Activated T-helper 1 cell treated with anti-CD3 and anti-CD28 coated beads, Interleukin-12 subunit alpha, Interleukin-12 subunit beta, Interleukin-2, Interleukin-4 antibody, amounts not matched to agents 30 ng/mL and 10 ng/mL and 1 ng/mL, durations not matched to agents 14 hours and 24 hours and 36 hours (primary cell): ENCODE data around the gene TDRD15. TPM values are rescaled to one million over a fixed set of nuclear protein-coding genes. Genes with fewer than 3 reads are reported as not detected.

Experiments used
- DNase-seq: peaks from one replicate; pipeline ENCODE4 v3.0.0; 2021; ENCODE audit warnings: low spot score
- H3K27ac Mint-ChIP-seq: one replicate; pipeline ENCODE4 v1.8.0; 2021; ENCODE audit warnings: mild to moderate bottlenecking, mixed read lengths
- H3K27me3 Mint-ChIP-seq: one replicate; pipeline ENCODE4 v1.8.0; 2022; ENCODE audit warnings: mild to moderate bottlenecking, moderate library complexity, mixed read lengths; ENCODE audit not compliant: insufficient read depth
- H3K36me3 Mint-ChIP-seq: one replicate; pipeline ENCODE4 v1.8.0; 2021; ENCODE audit warnings: low read depth, mixed read lengths
- H3K4me1 Mint-ChIP-seq: one replicate; pipeline ENCODE4 v1.8.0; 2021; ENCODE audit warnings: low read depth, mixed read lengths
- H3K4me3 Mint-ChIP-seq: one replicate; pipeline ENCODE4 v1.8.0; 2021; ENCODE audit warnings: mild to moderate bottlenecking, moderate library complexity, mixed read lengths
- H3K9me3 Mint-ChIP-seq: one replicate; pipeline ENCODE4 v1.8.0; 2021; ENCODE audit warnings: mixed read lengths
- intact Hi-C: fragments of 100-400 bp; cut with micrococcal nuclease; formaldehyde crosslinking; loops from one replicate; pipeline ENCODE4 v1.15.1; 2024
- total RNA-seq: library from RNA; stranded (reverse); gene quantifications from 2 replicates; pipeline ENCODE4 v1.2.3, GENCODE V29; 2022

The TDRD15 gene
- total RNA-seq, 1 donor from 2014 or later = not detected

- DNase-seq = no peak
- no peaks in the 10 kb centered on the region for H3K4me1 Mint-ChIP-seq
- intact Hi-C loops = no loop called here
- no peak overlapping the region for H3K4me3 Mint-ChIP-seq
- H3K9me3 Mint-ChIP-seq = no peaks in the 10 kb centered on the region
- no peaks in the 10 kb centered on the region for H3K36me3 Mint-ChIP-seq
- no peak overlapping the region for H3K27ac Mint-ChIP-seq
- no peaks in the 10 kb centered on the region for H3K27me3 Mint-ChIP-seq
Observed at GRCh38 chr2:21161832-21162614, 38.3 kb downstream of the TDRD15 start.

- Mint-ChIP-seq H3K4me3 (no peak overlapping the region), H3K27ac (no peak overlapping the region)
- intact Hi-C loops = no loop called here
Observed at GRCh38 chr2:21162615-21162878, 38.8 kb downstream of the TDRD15 start.

GRCh38 chr2:21163213-21163612 is 39.4 kb downstream of the TDRD15 start:
- no peak overlapping the region for H3K27ac Mint-ChIP-seq
- no peaks in the 10 kb centered on the region for H3K4me1 Mint-ChIP-seq
- intact Hi-C loops = no loop called here
- DNase-seq = no peak
- no peaks in the 10 kb centered on the region for H3K27me3 Mint-ChIP-seq
- no peaks in the 10 kb centered on the region for H3K36me3 Mint-ChIP-seq
- no peak overlapping the region for H3K4me3 Mint-ChIP-seq
- no peaks in the 10 kb centered on the region for H3K9me3 Mint-ChIP-seq

More at GRCh38 chr2:21162615-21162878, 38.8 kb downstream of the TDRD15 start:
- no peaks in the 10 kb centered on the region for H3K27me3 Mint-ChIP-seq
- no peaks in the 10 kb centered on the region for H3K4me1 Mint-ChIP-seq
- H3K36me3 Mint-ChIP-seq = no peaks in the 10 kb centered on the region
- H3K9me3 Mint-ChIP-seq = no peaks in the 10 kb centered on the region
- DNase-seq = no peak

GRCh38 chr2:21165350-21165749 is 41.6 kb downstream of the TDRD15 start:
- no peaks in the 10 kb centered on the region for H3K27me3 Mint-ChIP-seq
- H3K36me3 Mint-ChIP-seq = no peaks in the 10 kb centered on the region
- no peaks in the 10 kb centered on the region for H3K4me1 Mint-ChIP-seq
- DNase-seq = no peak
- intact Hi-C loops = no loop called here
- H3K4me3 Mint-ChIP-seq = no peak overlapping the region
- H3K27ac Mint-ChIP-seq = no peak overlapping the region
- H3K9me3 Mint-ChIP-seq = no peaks in the 10 kb centered on the region

GRCh38 chr2:21175895-21176646 is 52.3 kb downstream of the TDRD15 start:
- DNase-seq = no peak
- Mint-ChIP-seq H3K27me3 (no peaks in the 10 kb centered on the region), H3K27ac (no peak overlapping the region), H3K4me3 (no peak overlapping the region), H3K36me3 (no peaks in the 10 kb centered on the region), H3K9me3 (no peaks in the 10 kb centered on the region), H3K4me1 (no peaks in the 10 kb centered on the region)
- intact Hi-C loops = no loop called here

GRCh38 chr2:21181957-21182356 is 58.2 kb downstream of the TDRD15 start:
- intact Hi-C loops = no loop called here
- H3K27ac Mint-ChIP-seq = no peak overlapping the region
- no peak for DNase-seq
- H3K4me3 Mint-ChIP-seq = no peak overlapping the region
- H3K9me3 Mint-ChIP-seq = no peaks in the 10 kb centered on the region
- H3K27me3 Mint-ChIP-seq = no peaks in the 10 kb centered on the region
- no peaks in the 10 kb centered on the region for H3K4me1 Mint-ChIP-seq
- H3K36me3 Mint-ChIP-seq = no peaks in the 10 kb centered on the region

GRCh38 chr2:21183306-21183705 is 59.5 kb downstream of the TDRD15 start:
- intact Hi-C loops = no loop called here
- H3K27me3 Mint-ChIP-seq = no peaks in the 10 kb centered on the region
- DNase-seq = no peak
- H3K27ac Mint-ChIP-seq = no peak overlapping the region
- no peaks in the 10 kb centered on the region for H3K36me3 Mint-ChIP-seq
- H3K9me3 Mint-ChIP-seq = no peaks in the 10 kb centered on the region
- H3K4me3 Mint-ChIP-seq = no peak overlapping the region
- H3K4me1 Mint-ChIP-seq = no peaks in the 10 kb centered on the region

- H3K27me3 Mint-ChIP-seq = no peaks in the 10 kb centered on the region
- H3K36me3 Mint-ChIP-seq = no peaks in the 10 kb centered on the region
- no peak overlapping the region for H3K27ac Mint-ChIP-seq
- DNase-seq = no peak
- H3K4me1 Mint-ChIP-seq = no peaks in the 10 kb centered on the region
- no peaks in the 10 kb centered on the region for H3K9me3 Mint-ChIP-seq
- no peak overlapping the region for H3K4me3 Mint-ChIP-seq
- intact Hi-C loops = no loop called here
Observed at GRCh38 chr2:21183726-21184125, 60.0 kb downstream of the TDRD15 start.

GRCh38 chr2:21191535-21191934 is 67.8 kb downstream of the TDRD15 start:
- intact Hi-C loops = loop anchor here (2.0 kb wide), 1 partner anchor 37 kb away; no protein-coding TSS in a partner anchor
- no peak overlapping the region for H3K4me3 Mint-ChIP-seq
- no peak for DNase-seq
- H3K9me3 Mint-ChIP-seq = no peaks in the 10 kb centered on the region
- H3K27me3 Mint-ChIP-seq = no peaks in the 10 kb centered on the region
- H3K4me1 Mint-ChIP-seq = no peaks in the 10 kb centered on the region
- H3K27ac Mint-ChIP-seq = no peak overlapping the region
- H3K36me3 Mint-ChIP-seq = no peaks in the 10 kb centered on the region

Other genes with a start within 250 kb of the TDRD15 start
- not detected in 2 replicates for gene APOB, start 79.9 kb upstream of the TDRD15 start, total RNA-seq